Measurements from ENCODE around the gene HK3.

DNA sequence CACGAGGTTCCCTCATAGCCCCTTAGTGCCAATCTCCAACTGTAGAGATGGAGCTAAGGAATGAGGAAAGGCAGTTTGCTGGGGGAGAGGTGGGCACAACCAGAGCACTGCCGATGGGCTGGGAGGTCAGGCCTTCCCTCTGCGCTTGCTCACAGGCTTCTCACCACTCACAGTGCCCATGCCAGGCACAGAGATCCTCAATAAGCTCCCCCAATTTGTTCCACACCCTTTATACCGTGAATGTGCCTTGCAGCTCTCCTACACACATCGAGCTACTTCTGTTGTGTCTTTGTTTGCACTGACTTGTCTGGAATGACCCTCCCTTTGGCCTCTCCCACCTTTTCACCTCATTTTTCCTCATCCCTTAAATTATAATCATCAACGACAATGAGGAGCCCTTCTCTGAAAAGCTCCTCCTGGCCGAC, 1.6 kb upstream of the HK3 start:
- TF ChIP-seq L3MBTL2 (conservative IDR thresholded peaks at IDR 0.05) (no peak), HDGF (IDR thresholded peaks at IDR 0.05; ENCODE audit: borderline replicate concordance) (no peak), LEF1 (IDR thresholded peaks at IDR 0.05; ENCODE audit: borderline replicate concordance) (no peak), FOXM1 (IDR thresholded peaks at IDR 0.05; ENCODE audit: borderline replicate concordance) (no peak)

All from HEK293T (cell line).